Stimulated activated CD4-positive, alpha-beta T cell treated with anti-CD3 and anti-CD28 coated beads, Interleukin-12 subunit alpha, Interleukin-12 subunit beta, amount 100 ng/mL, for 24 hours (primary cell): ENCODE measurements around the gene ANK3.

Experiments used
- DNase-seq, 2 experiments: peaks; one replicate each; pipeline ENCODE4 v3.0.0-alpha.2; 2020; ENCODE audit warnings: low read depth in 2 of 2

The ANK3 gene

GRCh38 chr10:60389413-60390025, at the start of gene ANK3:
Gene ANK3 (minus strand): TSS chr10:60389875. CDS start chr10:60389538, 337 bp downstream.
- DNase-seq = no peak

- no peak for DNase-seq
Observed at GRCh38 chr10:60434418-60435046, 44.9 kb upstream of the ANK3 start.

GRCh38 chr10:60433684-60434083, 44.0 kb upstream of the ANK3 start:
- DNase-seq = no peak

- no peak for DNase-seq
Observed at GRCh38 chr10:60430836-60431597, 41.3 kb upstream of the ANK3 start.

- DNase-seq = no peak
Observed at GRCh38 chr10:60430017-60430416, 40.3 kb upstream of the ANK3 start.

- no peak for DNase-seq
Observed at GRCh38 chr10:60429084-60429849, 39.6 kb upstream of the ANK3 start.

GRCh38 chr10:60428387-60428737, 38.7 kb upstream of the ANK3 start:
- DNase-seq = no peak

GRCh38 chr10:60427709-60428386, 38.2 kb upstream of the ANK3 start:
- DNase-seq = no peak

- DNase-seq = no peak
Observed at GRCh38 chr10:60427148-60427547, 37.5 kb upstream of the ANK3 start.

GRCh38 chr10:60426425-60426824, 36.8 kb upstream of the ANK3 start:
- DNase-seq = no peak

- no peak for DNase-seq
Observed at GRCh38 chr10:60425392-60426110, 35.9 kb upstream of the ANK3 start.

- no peak for DNase-seq
Observed at GRCh38 chr10:60424971-60425370, 35.3 kb upstream of the ANK3 start.

- no peak for DNase-seq
Observed at GRCh38 chr10:60423920-60424319, 34.2 kb upstream of the ANK3 start.

GRCh38 chr10:60422809-60423208, 33.1 kb upstream of the ANK3 start:
- no peak for DNase-seq

GRCh38 chr10:60420991-60421894, 31.6 kb upstream of the ANK3 start:
- no peak for DNase-seq

GRCh38 chr10:60419249-60419648, 29.6 kb upstream of the ANK3 start:
- no peak for DNase-seq

GRCh38 chr10:60417901-60418300, 28.2 kb upstream of the ANK3 start:
- DNase-seq = no peak

- no peak for DNase-seq
Observed at GRCh38 chr10:60417024-60417423, 27.3 kb upstream of the ANK3 start.

- no peak for DNase-seq
Observed at GRCh38 chr10:60414877-60415585, 25.4 kb upstream of the ANK3 start.
